Lower leg skin (tissue), 3 donors: ENCODE results near the gene NARS2.

ENCODE experiments used
- POLR2A ChIP-seq, 2 donors: fragments of 450-650 bp; IDR thresholded peaks; one replicate each; pipeline ENCODE4 v1.6.1; 2016 to 2017; ENCODE audit warnings: antibody characterized with exemption in 2 of 2, mild to moderate bottlenecking in 1 of 2, moderate library complexity in 1 of 2
- TF ChIP-seq, protein P1 (sequence below), 3 donors: fragments of 450-650 bp; IDR thresholded peaks; one replicate each; pipeline ENCODE4 v1.5.1; 2016; ENCODE audit warnings: antibody characterized with exemption in 3 of 3, mild to moderate bottlenecking in 3 of 3, moderate library complexity in 2 of 3

DNA sequence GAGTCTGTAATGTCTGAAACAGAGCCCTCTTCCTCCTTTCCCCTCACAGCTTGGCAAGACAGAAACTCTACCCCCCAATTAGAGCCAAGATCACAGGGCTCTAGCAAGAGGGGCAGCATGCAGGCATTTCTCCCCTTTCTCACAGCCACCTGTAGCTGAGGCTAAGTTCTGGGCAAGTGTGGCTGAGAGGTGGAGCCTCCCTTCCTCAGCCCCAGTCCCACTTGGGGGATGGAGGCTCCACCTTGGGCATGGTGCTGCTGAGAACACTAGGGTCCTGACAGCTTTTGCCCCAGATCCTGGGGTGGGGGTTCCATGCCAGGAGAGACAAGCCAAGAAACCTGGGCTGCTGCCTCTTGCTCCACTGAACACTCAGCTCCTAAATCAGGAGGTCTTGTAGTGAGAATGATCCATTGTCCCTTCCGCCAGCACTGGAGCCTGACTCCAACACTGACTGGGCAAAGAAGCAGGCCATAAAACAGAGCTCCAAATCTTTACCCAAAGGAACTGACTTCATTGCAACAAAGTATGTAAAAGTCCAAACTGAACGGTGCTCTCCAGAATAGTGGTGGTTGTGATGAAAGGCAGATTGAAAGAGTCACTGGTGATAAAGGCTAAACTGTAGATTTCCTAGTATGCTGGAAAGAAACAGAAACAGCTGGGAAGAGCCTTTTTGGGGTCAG, 25.6 kb downstream of the NARS2 start:
- TF ChIP-seq, protein P1, sequence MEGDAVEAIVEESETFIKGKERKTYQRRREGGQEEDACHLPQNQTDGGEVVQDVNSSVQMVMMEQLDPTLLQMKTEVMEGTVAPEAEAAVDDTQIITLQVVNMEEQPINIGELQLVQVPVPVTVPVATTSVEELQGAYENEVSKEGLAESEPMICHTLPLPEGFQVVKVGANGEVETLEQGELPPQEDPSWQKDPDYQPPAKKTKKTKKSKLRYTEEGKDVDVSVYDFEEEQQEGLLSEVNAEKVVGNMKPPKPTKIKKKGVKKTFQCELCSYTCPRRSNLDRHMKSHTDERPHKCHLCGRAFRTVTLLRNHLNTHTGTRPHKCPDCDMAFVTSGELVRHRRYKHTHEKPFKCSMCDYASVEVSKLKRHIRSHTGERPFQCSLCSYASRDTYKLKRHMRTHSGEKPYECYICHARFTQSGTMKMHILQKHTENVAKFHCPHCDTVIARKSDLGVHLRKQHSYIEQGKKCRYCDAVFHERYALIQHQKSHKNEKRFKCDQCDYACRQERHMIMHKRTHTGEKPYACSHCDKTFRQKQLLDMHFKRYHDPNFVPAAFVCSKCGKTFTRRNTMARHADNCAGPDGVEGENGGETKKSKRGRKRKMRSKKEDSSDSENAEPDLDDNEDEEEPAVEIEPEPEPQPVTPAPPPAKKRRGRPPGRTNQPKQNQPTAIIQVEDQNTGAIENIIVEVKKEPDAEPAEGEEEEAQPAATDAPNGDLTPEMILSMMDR (IDR thresholded peaks at IDR 0.05), result no peak
- TF ChIP-seq POLR2A (IDR thresholded peaks at IDR 0.05), result no peak
